GM12878 (cell line): Measurements from ENCODE around the gene ANKS1A. TPM values are rescaled to one million over a fixed set of nuclear protein-coding genes. Genes with fewer than 3 reads are reported as not detected.

Source experiments
- ATAC-seq: fragments of 200-7000 bp; cut with Tn5 transposase; 3 replicates; pipeline ENCODE4 v1.9.1; 2020; ENCODE audit warnings: mild to moderate bottlenecking, moderate library complexity
- BruUV-seq: library from RNA; stranded (reverse); fragments of 400-500 nt; replicated peaks from 2 replicates; lab custom pipeline; 2021; lab: Mats Ljungman, UMichigan
- CTCF ChIA-PET: fragments of 300-600 bp; sonication (Branson Sonifier 250); formaldehyde crosslinking; extraction: SDS; loops from one replicate; lab custom pipeline; 2021; ENCODE audit warnings: inconsistent platforms; lab: Yijun Ruan, JAX
- POLR2A ChIA-PET: fragments of 350-600 bp; formaldehyde crosslinking; extraction: SDS; loops from one replicate; lab custom pipeline; 2021; ENCODE audit warnings: inconsistent platforms; lab: Charles Lee
- RAD21 ChIA-PET: fragments of 300-600 bp; sonication (Branson Sonifier 250); formaldehyde crosslinking; loops from one replicate; lab custom pipeline; 2023; ENCODE audit warnings: antibody characterized with exemption; ENCODE audit not compliant: unreplicated experiment; lab: Charles Lee
- SMC1A ChIA-PET: fragments of 300-600 bp; sonication (Branson Sonifier 250); formaldehyde crosslinking; loops from one replicate; lab custom pipeline; 2023; ENCODE audit not compliant: unreplicated experiment, uncharacterized antibody; lab: Charles Lee
- DNase-seq: peaks from one replicate; pipeline ENCODE4 v3.0.0-alpha.2; 2011; ENCODE audit warnings: low read depth, low spot score
- FAIRE-seq: peaks from 3 replicates; lab custom pipeline; 2011; peaks lifted over from hg19 to GRCh38; lab: Jason Lieb, UNC
- H2AFZ ChIP-seq: 2 replicates; pipeline ENCODE4 v1.6.0; 2011; ENCODE audit warnings: low read depth, low read length, control low read depth; ENCODE audit not compliant: control insufficient read depth
- H3K27ac ChIP-seq: 2 replicates; pipeline ENCODE4 v1.5.1; 2011; ENCODE audit warnings: control low read depth; ENCODE audit not compliant: control insufficient read depth, insufficient read depth
- H3K27me3 ChIP-seq, 2 experiments: replicated peaks in 1 of 2; 2 replicates each; pipeline versions ENCODE4 v1.6.0 to v1.6.1; 2011; ENCODE audit warnings: low read length in 1 of 2; ENCODE audit not compliant: control insufficient read depth in 2 of 2, insufficient read depth in 2 of 2
- H3K36me3 ChIP-seq, 2 experiments: 2 replicates each; pipeline ENCODE4 v1.5.1; 2011; ENCODE audit warnings: low read length in 1 of 2; ENCODE audit not compliant: control insufficient read depth in 2 of 2, insufficient read depth in 2 of 2
- H3K4me1 ChIP-seq: 2 replicates; pipeline ENCODE4 v1.6.1; 2011; ENCODE audit warnings: mild to moderate bottlenecking, low read length, moderate library complexity, mixed read lengths; ENCODE audit not compliant: control insufficient read depth, insufficient read depth
- H3K4me2 ChIP-seq: 2 replicates; pipeline ENCODE4 v1.6.0; 2011; ENCODE audit warnings: control low read depth; ENCODE audit not compliant: control insufficient read depth, insufficient read depth
- H3K4me3 ChIP-seq: fragments of 200-600 bp; sonication (generic); 2 replicates; pipeline ENCODE4 v1.5.1; 2016
- H3K79me2 ChIP-seq: 2 replicates; pipeline ENCODE4 v1.6.0; 2011; ENCODE audit warnings: low read length; ENCODE audit not compliant: control insufficient read depth, insufficient read depth
- H3K9ac ChIP-seq: 2 replicates; pipeline ENCODE4 v1.8.0; 2011; ENCODE audit warnings: low read length, control low read depth, mixed read lengths; ENCODE audit not compliant: control insufficient read depth, insufficient read depth
- H3K9me3 ChIP-seq: replicated peaks from 3 replicates; pipeline ENCODE4 v1.5.1; 2011; ENCODE audit warnings: mild to moderate bottlenecking, low read length; ENCODE audit not compliant: control insufficient read depth, insufficient read depth
- H4K20me1 ChIP-seq: 2 replicates; pipeline ENCODE4 v1.6.0; 2011; ENCODE audit not compliant: control insufficient read depth, insufficient read depth
- ASH2L ChIP-seq: fragments of 300-600, 200-600 bp; sonication (generic); IDR thresholded peaks from 2 replicates; pipeline ENCODE4 v1.6.1; 2017; ENCODE audit warnings: low read depth, mild to moderate bottlenecking, borderline replicate concordance
- HDGF ChIP-seq: fragments of 450-650 bp; IDR thresholded peaks from 2 replicates; pipeline ENCODE4 v1.6.1; 2016; ENCODE audit warnings: antibody characterized with exemption
- MAX ChIP-seq: IDR thresholded peaks from 2 replicates; pipeline ENCODE4 v1.6.1; 2012; ENCODE audit warnings: low read depth, low read length, improper control_type of control experiment
- MEF2A ChIP-seq: IDR thresholded peaks from 2 replicates; pipeline ENCODE4 v1.6.1; 2011; ENCODE audit warnings: low read depth, mild to moderate bottlenecking, low read length, moderate library complexity; ENCODE audit not compliant: insufficient read depth
- MXI1 ChIP-seq: fragments of 150-350 bp; IDR thresholded peaks from 2 replicates; pipeline ENCODE4 v1.6.1; 2011; ENCODE audit warnings: low read depth, mild to moderate bottlenecking, inconsistent platforms, low read length, improper control_type of control experiment
- NFYB ChIP-seq: IDR thresholded peaks from 2 replicates; pipeline ENCODE4 v1.6.1; 2011; ENCODE audit warnings: low read depth, mild to moderate bottlenecking, low read length, improper control_type of control experiment, moderate library complexity; ENCODE audit not compliant: insufficient read depth
- PKNOX1 ChIP-seq: fragments of 450-650 bp; IDR thresholded peaks from 2 replicates; pipeline ENCODE4 v1.6.1; 2016; ENCODE audit warnings: mild to moderate bottlenecking
- RAD21 ChIP-seq: IDR thresholded peaks from 2 replicates; pipeline ENCODE4 v1.6.1; 2011; ENCODE audit warnings: mild to moderate bottlenecking, low read depth, low read length, moderate library complexity; ENCODE audit not compliant: insufficient read depth
- RAD51 ChIP-seq: fragments of 450-650 bp; IDR thresholded peaks from 2 replicates; pipeline ENCODE4 v1.6.1; 2016; ENCODE audit warnings: moderate library complexity, mild to moderate bottlenecking, inconsistent platforms
- SIX5 ChIP-seq: IDR thresholded peaks from 2 replicates; pipeline ENCODE4 v1.6.1; 2011; ENCODE audit warnings: mild to moderate bottlenecking, low read depth, low read length, moderate library complexity; ENCODE audit not compliant: severe bottlenecking
- SUPT20H ChIP-seq: IDR thresholded peaks from 2 replicates; pipeline ENCODE4 v1.6.1; 2011; ENCODE audit warnings: low read depth, mild to moderate bottlenecking, low read length, moderate library complexity, borderline replicate concordance; ENCODE audit not compliant: control insufficient read depth
- USF1 ChIP-seq: IDR thresholded peaks from 2 replicates; pipeline ENCODE4 v1.6.1; 2011; ENCODE audit warnings: borderline replicate concordance, low read depth, mild to moderate bottlenecking, moderate library complexity, mixed read lengths, low read length; ENCODE audit not compliant: insufficient read depth; ENCODE audit errors: extremely low read length
- USF2 ChIP-seq: IDR thresholded peaks from 2 replicates; pipeline ENCODE4 v1.6.1; 2011; ENCODE audit warnings: low read depth, low read length, improper control_type of control experiment, borderline replicate concordance
- YBX1 ChIP-seq: fragments of 450-650 bp; IDR thresholded peaks from 2 replicates; pipeline ENCODE4 v1.6.1; 2016; ENCODE audit warnings: antibody characterized with exemption
- ZNF592 ChIP-seq: fragments of 450-650 bp; IDR thresholded peaks from 2 replicates; pipeline ENCODE4 v1.6.1; 2017; ENCODE audit warnings: mild to moderate bottlenecking, moderate library complexity
- WGBS: methylation state at CpG from one replicate; pipeline ENCODE4 v1.1.6; 2016; ENCODE audit warnings: low lambda C conversion rate; ENCODE audit not compliant: insufficient replicate concordance, insufficient coverage; ENCODE audit errors: missing lambda C conversion rate; 5-methylcytosine and 5-hydroxymethylcytosine counted together
- in situ Hi-C: fragments of 300-500 bp; cut with MboI; formaldehyde crosslinking; loops from 9 replicates; pipeline ENCODE4 v1.14.3; 2018; ENCODE audit warnings: mixed read lengths
- intact Hi-C: fragments of 100-400 bp; cut with micrococcal nuclease; formaldehyde crosslinking; loops from one replicate; pipeline ENCODE4 v1.14.2; 2022; ENCODE audit not compliant: unreplicated experiment
- polyA plus RNA-seq, 11 experiments: library from polyadenylated mRNA; depleted of rRNA in 4 of 11; unstranded in 6 of 11; stranded (reverse) in 5 of 11; fragments of >200 nt; fragmentation: Nextera tagmentation in 4 of 11; fragmentation: Illumina TruSeq in 1 of 11; extraction: Ambion mirVana in 4 of 11; extraction: Trizol in 1 of 11; gene quantifications; 1 replicate in 1 of 11; 2 replicates in 10 of 11; pipeline versions ENCODE4 v1.2.1 to v1.2.3, GENCODE V29; 2011 to 2016; ENCODE audit warnings: inconsistent platforms in 2 of 11, missing spikeins in 2 of 11, low read depth in 1 of 11
- total RNA-seq, 4 experiments: library from RNA; depleted of rRNA in 3 of 4; stranded (reverse); fragments of >200 nt in 3 of 4; fragmentation: Illumina TruSeq in 1 of 4; extraction: Trizol in 1 of 4; gene quantifications; 2 replicates each; pipeline versions ENCODE4 v1.2.1 to v1.2.3, GENCODE V29; 2013 to 2021

Gene ANKS1A
- total and polyA plus RNA-seq, 10 of the 15 experiments (the other 5 are each of a cell fraction or from before 2014, with no cell fraction given) = 0.60 to 7.0 (median 3.0) TPM

- TF ChIP-seq HDGF (no peak), NFYB (no peak)
Measured at GRCh38 chr6:34860776-34861175, 28.3 kb upstream of the ANKS1A start (continued).

- no peak for FAIRE-seq
- no peak overlapping the region for H2AFZ ChIP-seq
- H3K27me3 ChIP-seq = no peaks in the 10 kb centered on the region
- H3K9me3 ChIP-seq = no peaks in the 10 kb centered on the region
- peaks cover 9% of the 10 kb centered on the region in 2 experiments for H3K36me3 ChIP-seq
- ChIA-PET POLR2A (no interaction called here), CTCF (no interaction called here), RAD21 (no interaction called here), SMC1A (interaction anchor here (0.7 to 1.1 kb wide), 2 partner anchors 9 to 122 kb away, joined by 3 read pairs; no protein-coding TSS in a partner anchor)
- in situ Hi-C loops = no loop called here
- DNase-seq = no peak
- no peaks in the 10 kb centered on the region for H3K4me1 ChIP-seq
- no peak overlapping the region for H3K9ac ChIP-seq
- no peak overlapping the region for H3K4me3 ChIP-seq
- no peaks in the 10 kb centered on the region for H4K20me1 ChIP-seq
- H3K27ac ChIP-seq = no peak overlapping the region
- no peak overlapping the region for H3K4me2 ChIP-seq
- intact Hi-C loops = no loop called here
- H3K79me2 ChIP-seq = no peaks in the 10 kb centered on the region
- no peak for ATAC-seq
- BruUV-seq = no TSS peak
- WGBS = 100% methylated on average over 4 of the region's 4 CpGs
- TF ChIP-seq SUPT20H (no peak), RAD21 (no peak), MAX (no peak), PKNOX1 (no peak), USF2 (no peak), RAD51 (no peak), YBX1 (no peak), ZNF592 (no peak), MXI1 (no peak), USF1 (no peak), ASH2L (no peak), MEF2A (no peak), SIX5 (no peak)
Measured at GRCh38 chr6:34864007-34864406, 25.0 kb upstream of the ANKS1A start.
